SKM-1 (cell line): ENCODE measurements around the gene LCTL.

Source experiments
- DNase-seq: peaks from one replicate; lab custom pipeline; 2025; ENCODE audit not compliant: unreplicated experiment; lab: John Stamatoyannopoulos, UW

Gene LCTL

GRCh38 chr15:66565741-66566144 lies at the start of gene LCTL:
Gene LCTL (minus strand): TSS chr15:66565998. CDS start chr15:66565365, 633 bp downstream.
- no peak for DNase-seq

GRCh38 chr15:66614951-66615760 lies 49.4 kb upstream of the LCTL start:
- DNase-seq: peak; percentile 75

- no peak for DNase-seq
These were observed 48.7 kb upstream of the LCTL start for GRCh38 chr15:66614456-66614855.

GRCh38 chr15:66613743-66614142 lies 47.9 kb upstream of the LCTL start:
- DNase-seq: no peak

GRCh38 chr15:66611257-66612053 lies 45.7 kb upstream of the LCTL start:
- no peak for DNase-seq

- no peak for DNase-seq
These were observed 44.1 kb upstream of the LCTL start for GRCh38 chr15:66609876-66610275.

- no peak for DNase-seq
These were observed 43.1 kb upstream of the LCTL start for GRCh38 chr15:66608881-66609280.

- DNase-seq: no peak
These were observed 42.4 kb upstream of the LCTL start for GRCh38 chr15:66608159-66608558.

GRCh38 chr15:66603301-66604179 lies 37.7 kb upstream of the LCTL start:
- peak; percentile 25 for DNase-seq

- DNase-seq: no peak
These were observed 35.7 kb upstream of the LCTL start for GRCh38 chr15:66601521-66601920.

- no peak for DNase-seq
These were observed 34.4 kb upstream of the LCTL start for GRCh38 chr15:66600240-66600627.

- no peak for DNase-seq
These were observed 33.9 kb upstream of the LCTL start for GRCh38 chr15:66599536-66600239.

GRCh38 chr15:66598095-66598815 lies 32.5 kb upstream of the LCTL start:
- no peak for DNase-seq

- DNase-seq: no peak
These were observed 30.2 kb upstream of the LCTL start for GRCh38 chr15:66595931-66596545.

GRCh38 chr15:66595332-66595731 lies 29.5 kb upstream of the LCTL start:
- no peak for DNase-seq

GRCh38 chr15:66594836-66595235 lies 29.0 kb upstream of the LCTL start:
- DNase-seq: no peak

GRCh38 chr15:66594344-66594743 lies 28.5 kb upstream of the LCTL start:
- no peak for DNase-seq

GRCh38 chr15:66593219-66593780 lies 27.5 kb upstream of the LCTL start:
- no peak for DNase-seq

GRCh38 chr15:66592505-66593218 lies 26.9 kb upstream of the LCTL start:
- DNase-seq: no peak
